ENCODE measurements around the gene KRTAP21-1. TPM values are rescaled to one million over a fixed set of nuclear protein-coding genes. Genes with fewer than 3 reads are reported as not detected.

Gene KRTAP21-1
- total and polyA plus RNA-seq, 4 donors, result not detected

GRCh38 chr21:30733026-30733425 lies 22.2 kb downstream of the KRTAP21-1 start:
- Histone ChIP-seq H3K9me3 (ENCODE audit: control insufficient read depth, low read length) (no peaks in the 10 kb centered on the region), H3K27ac (ENCODE audit: low read depth in 1 of 2, low read length in 2 of 2) (no peak overlapping the region), H3K36me3 (ENCODE audit: control insufficient read depth in 1 of 2, insufficient read depth in 2 of 2, low read length in 1 of 2) (no peaks in the 10 kb centered on the region), H3K4me1 (ENCODE audit: control insufficient read depth in 1 of 2, insufficient read depth in 2 of 2, low read length in 2 of 2) (no peaks in the 10 kb centered on the region), H3K27me3 (ENCODE audit: control insufficient read depth in 1 of 2, insufficient read depth in 2 of 2, low read length in 1 of 2) (no peaks in the 10 kb centered on the region), H3K4me3 (ENCODE audit: low read length in 2 of 2) (no peak overlapping the region)
- no peak for ATAC-seq (ENCODE audit: low FRiP score)
- intact Hi-C loops (cut with DNase I), result no loop called here
- WGBS, 2 donors, result 72 to 76% methylated on average over 1 of the region's 1 CpG
- no peak for DNase-seq

GRCh38 chr21:30726726-30727125 lies 28.5 kb downstream of the KRTAP21-1 start:
- Histone ChIP-seq H3K27ac (ENCODE audit: low read depth in 1 of 2, low read length in 2 of 2) (no peak overlapping the region), H3K4me1 (ENCODE audit: control insufficient read depth in 1 of 2, insufficient read depth in 2 of 2, low read length in 2 of 2) (no peaks in the 10 kb centered on the region), H3K4me3 (ENCODE audit: low read length in 2 of 2) (no peak overlapping the region), H3K36me3 (ENCODE audit: control insufficient read depth in 1 of 2, insufficient read depth in 2 of 2, low read length in 1 of 2) (no peaks in the 10 kb centered on the region), H3K27me3 (ENCODE audit: control insufficient read depth in 1 of 2, insufficient read depth in 2 of 2, low read length in 1 of 2) (no peaks in the 10 kb centered on the region), H3K9me3 (ENCODE audit: control insufficient read depth, low read length) (peaks cover 2% of the 10 kb centered on the region)
- no peak for DNase-seq
- intact Hi-C loops (cut with DNase I), result no loop called here
- 74 to 75% methylated on average over 1 of the region's 1 CpG for WGBS, 2 donors
- no peak for ATAC-seq (ENCODE audit: low FRiP score)

- DNase-seq (no peak), ATAC-seq (ENCODE audit: low FRiP score) (no peak)
- Histone ChIP-seq H3K4me1 (ENCODE audit: control insufficient read depth in 1 of 2, insufficient read depth in 2 of 2, low read length in 2 of 2) (no peaks in the 10 kb centered on the region), H3K9me3 (ENCODE audit: control insufficient read depth, low read length) (no peaks in the 10 kb centered on the region), H3K36me3 (ENCODE audit: control insufficient read depth in 1 of 2, insufficient read depth in 2 of 2, low read length in 1 of 2) (no peaks in the 10 kb centered on the region), H3K27ac (ENCODE audit: low read depth in 1 of 2, low read length in 2 of 2) (no peak overlapping the region), H3K4me3 (ENCODE audit: low read length in 2 of 2) (no peak overlapping the region), H3K27me3 (ENCODE audit: control insufficient read depth in 1 of 2, insufficient read depth in 2 of 2, low read length in 1 of 2) (no peaks in the 10 kb centered on the region)
- intact Hi-C loops (cut with DNase I), result no loop called here
- 85% methylated on average over 1 of the region's 1 CpG for WGBS, 2 donors
Observed at GRCh38 chr21:30719401-30719800, 35.8 kb downstream of the KRTAP21-1 start.

GRCh38 chr21:30718239-30718909 lies 36.9 kb downstream of the KRTAP21-1 start, which contains the start of gene KRTAP21-3:
TSS of gene KRTAP21-3 (minus strand) at chr21:30718777. CDS start at chr21:30718759, 18 bp downstream.
- 69 to 72% methylated on average over 3 of the region's 3 CpGs for WGBS, 2 donors
- Histone ChIP-seq H3K27ac (ENCODE audit: low read depth in 1 of 2, low read length in 2 of 2) (no peak within 1 kb of the TSS), H3K4me1 (ENCODE audit: control insufficient read depth in 1 of 2, insufficient read depth in 2 of 2, low read length in 2 of 2) (no peaks in the 10 kb centered on the region), H3K27me3 (ENCODE audit: control insufficient read depth in 1 of 2, insufficient read depth in 2 of 2, low read length in 1 of 2) (no peaks in the 10 kb centered on the region), H3K9me3 (ENCODE audit: control insufficient read depth, low read length) (no peaks in the 10 kb centered on the region), H3K36me3 (ENCODE audit: control insufficient read depth in 1 of 2, insufficient read depth in 2 of 2, low read length in 1 of 2) (no peaks in the 10 kb centered on the region), H3K4me3 (ENCODE audit: low read length in 2 of 2) (no peak within 1 kb of the TSS)
- DNase-seq (no peak), ATAC-seq (ENCODE audit: low FRiP score) (no peak)
- intact Hi-C loops (cut with DNase I), result no loop called here

- DNase-seq (no peak), ATAC-seq (ENCODE audit: low FRiP score) (no peak)
- H3K27me3 ChIP-seq (ENCODE audit: control insufficient read depth in 1 of 2, insufficient read depth in 2 of 2, low read length in 1 of 2), result no peaks in the 10 kb centered on the region
- H3K36me3 ChIP-seq (ENCODE audit: control insufficient read depth in 1 of 2, insufficient read depth in 2 of 2, low read length in 1 of 2), result no peaks in the 10 kb centered on the region
- 48 to 54% methylated on average over 2 of the region's 2 CpGs for WGBS, 2 donors
- H3K9me3 ChIP-seq (ENCODE audit: control insufficient read depth, low read length), result no peaks in the 10 kb centered on the region
- no peak overlapping the region for H3K27ac ChIP-seq (ENCODE audit: low read depth in 1 of 2, low read length in 2 of 2)
- H3K4me1 ChIP-seq (ENCODE audit: control insufficient read depth in 1 of 2, insufficient read depth in 2 of 2, low read length in 2 of 2), result no peaks in the 10 kb centered on the region
- intact Hi-C loops (cut with DNase I), result no loop called here
- no peak overlapping the region for H3K4me3 ChIP-seq (ENCODE audit: low read length in 2 of 2)
Observed at GRCh38 chr21:30717105-30717504, 38.1 kb downstream of the KRTAP21-1 start.

GRCh38 chr21:30714946-30715345 lies 40.3 kb downstream of the KRTAP21-1 start:
- ATAC-seq (ENCODE audit: low FRiP score) (no peak), DNase-seq (no peak)
- 89% methylated on average over 2 of the region's 2 CpGs for WGBS, 2 donors
- Histone ChIP-seq H3K27ac (ENCODE audit: low read depth in 1 of 2, low read length in 2 of 2) (no peak overlapping the region), H3K4me1 (ENCODE audit: control insufficient read depth in 1 of 2, insufficient read depth in 2 of 2, low read length in 2 of 2) (no peaks in the 10 kb centered on the region), H3K4me3 (ENCODE audit: low read length in 2 of 2) (no peak overlapping the region), H3K9me3 (ENCODE audit: control insufficient read depth, low read length) (no peaks in the 10 kb centered on the region), H3K36me3 (ENCODE audit: control insufficient read depth in 1 of 2, insufficient read depth in 2 of 2, low read length in 1 of 2) (no peaks in the 10 kb centered on the region), H3K27me3 (ENCODE audit: control insufficient read depth in 1 of 2, insufficient read depth in 2 of 2, low read length in 1 of 2) (no peaks in the 10 kb centered on the region)
- intact Hi-C loops (cut with DNase I), result no loop called here

- Histone ChIP-seq H3K4me1 (ENCODE audit: control insufficient read depth in 1 of 2, insufficient read depth in 2 of 2, low read length in 2 of 2) (no peaks in the 10 kb centered on the region), H3K9me3 (ENCODE audit: control insufficient read depth, low read length) (no peaks in the 10 kb centered on the region), H3K4me3 (ENCODE audit: low read length in 2 of 2) (no peak overlapping the region), H3K27me3 (ENCODE audit: control insufficient read depth in 1 of 2, insufficient read depth in 2 of 2, low read length in 1 of 2) (no peaks in the 10 kb centered on the region), H3K27ac (ENCODE audit: low read depth in 1 of 2, low read length in 2 of 2) (no peak overlapping the region), H3K36me3 (ENCODE audit: control insufficient read depth in 1 of 2, insufficient read depth in 2 of 2, low read length in 1 of 2) (no peaks in the 10 kb centered on the region)
- 43 to 60% methylated on average over 3 of the region's 3 CpGs for WGBS, 2 donors
- no peak for ATAC-seq (ENCODE audit: low FRiP score)
- no peak for DNase-seq
- intact Hi-C loops (cut with DNase I), result no loop called here
Observed at GRCh38 chr21:30714456-30714855, 40.8 kb downstream of the KRTAP21-1 start.

GRCh38 chr21:30713766-30714165 lies 41.5 kb downstream of the KRTAP21-1 start:
- no peak overlapping the region for H3K4me3 ChIP-seq (ENCODE audit: low read length in 2 of 2)
- no peaks in the 10 kb centered on the region for H3K9me3 ChIP-seq (ENCODE audit: control insufficient read depth, low read length)
- ATAC-seq (ENCODE audit: low FRiP score), result no peak
- WGBS, 2 donors, result 90% methylated on average over 3 of the region's 3 CpGs
- no peaks in the 10 kb centered on the region for H3K36me3 ChIP-seq (ENCODE audit: control insufficient read depth in 1 of 2, insufficient read depth in 2 of 2, low read length in 1 of 2)
- intact Hi-C loops (cut with DNase I), result no loop called here
- no peaks in the 10 kb centered on the region for H3K27me3 ChIP-seq (ENCODE audit: control insufficient read depth in 1 of 2, insufficient read depth in 2 of 2, low read length in 1 of 2)
- DNase-seq, result no peak
- no peak overlapping the region for H3K27ac ChIP-seq (ENCODE audit: low read depth in 1 of 2, low read length in 2 of 2)
- H3K4me1 ChIP-seq (ENCODE audit: control insufficient read depth in 1 of 2, insufficient read depth in 2 of 2, low read length in 2 of 2), result no peaks in the 10 kb centered on the region

- intact Hi-C loops (cut with DNase I), result no loop called here
- ATAC-seq (ENCODE audit: low FRiP score) (no peak), DNase-seq (no peak)
- Histone ChIP-seq H3K27me3 (ENCODE audit: control insufficient read depth in 1 of 2, insufficient read depth in 2 of 2, low read length in 1 of 2) (no peaks in the 10 kb centered on the region), H3K27ac (ENCODE audit: low read depth in 1 of 2, low read length in 2 of 2) (no peak overlapping the region), H3K4me1 (ENCODE audit: control insufficient read depth in 1 of 2, insufficient read depth in 2 of 2, low read length in 2 of 2) (no peaks in the 10 kb centered on the region), H3K36me3 (ENCODE audit: control insufficient read depth in 1 of 2, insufficient read depth in 2 of 2, low read length in 1 of 2) (no peaks in the 10 kb centered on the region), H3K4me3 (ENCODE audit: low read length in 2 of 2) (no peak overlapping the region), H3K9me3 (ENCODE audit: control insufficient read depth, low read length) (no peaks in the 10 kb centered on the region)
- WGBS, 2 donors, result 43 to 54% methylated on average over 3 of the region's 3 CpGs
Observed at GRCh38 chr21:30710499-30710898, 44.7 kb downstream of the KRTAP21-1 start.
